Endothelial cell of umbilical vein (primary cell): Measurements from ENCODE around the gene ASB8. TPM values are rescaled to one million over a fixed set of nuclear protein-coding genes. Genes with fewer than 3 reads are reported as not detected.

Experiments used
- BruUV-seq: library from RNA; stranded (reverse); fragments of 400-500 nt; replicated peaks from 2 replicates; lab custom pipeline; 2021; lab: Mats Ljungman, UMichigan
- CTCF ChIA-PET: fragments of 300-600, 350-600 bp; sonication (Branson Sonifier 250); formaldehyde crosslinking; loops from one replicate; lab custom pipeline; 2021; ENCODE audit warnings: antibody characterized with exemption, inconsistent platforms; lab: Charles Lee
- POLR2A ChIA-PET: fragments of 300-600, 350-600 bp; sonication (Branson Sonifier 250); formaldehyde crosslinking; loops from one replicate; lab custom pipeline; 2021; ENCODE audit warnings: antibody characterized with exemption, inconsistent platforms; lab: Charles Lee
- DNase-seq: peaks from one replicate; pipeline ENCODE4 v3.0.0-alpha.2; 2011; ENCODE audit warnings: low read depth, low spot score
- FAIRE-seq: peaks from 2 replicates; lab custom pipeline; 2011; peaks lifted over from hg19 to GRCh38; lab: Jason Lieb, UNC
- H2AFZ ChIP-seq: 2 replicates; pipeline ENCODE4 v1.6.0; 2012; ENCODE audit warnings: low read depth, low read length, control low read depth, inconsistent platforms
- H3K27ac ChIP-seq: 2 replicates; pipeline ENCODE4 v1.5.1; 2011; ENCODE audit warnings: low read depth, mild to moderate bottlenecking, control low read depth, low read length, moderate library complexity; ENCODE audit not compliant: insufficient read depth
- H3K27me3 ChIP-seq, 2 experiments: 2 replicates each; pipeline versions ENCODE4 v1.6.0 to v1.6.1; 2011; ENCODE audit warnings: low read length in 2 of 2, mixed read lengths in 1 of 2; ENCODE audit not compliant: control insufficient read depth in 2 of 2, insufficient read depth in 2 of 2
- H3K36me3 ChIP-seq, 2 experiments: 2 replicates in 1 of 2; 3 replicates in 1 of 2; pipeline ENCODE4 v1.5.1; 2011; ENCODE audit warnings: low read length in 2 of 2, mild to moderate bottlenecking in 1 of 2, moderate library complexity in 1 of 2; ENCODE audit not compliant: control insufficient read depth in 2 of 2, insufficient read depth in 2 of 2; ENCODE audit errors: extremely low read depth in 1 of 2
- H3K4me1 ChIP-seq: 3 replicates; pipeline ENCODE4 v1.5.1; 2011; ENCODE audit warnings: mild to moderate bottlenecking, low read length; ENCODE audit not compliant: control insufficient read depth, insufficient read depth; ENCODE audit errors: extremely low read depth
- H3K4me2 ChIP-seq: 2 replicates; pipeline ENCODE4 v1.6.1; 2011; ENCODE audit warnings: low read length, control low read depth, mixed read lengths; ENCODE audit not compliant: insufficient read depth
- H3K4me3 ChIP-seq, 3 experiments: fragments of 200-600 bp in 1 of 3; sonication (generic), shearing (Covaris generic) in 1 of 3; replicated peaks in 1 of 3; 2 replicates each; pipeline ENCODE4 v1.5.1; 2011 to 2016; ENCODE audit warnings: control low read depth in 3 of 3, low read length in 3 of 3, mild to moderate bottlenecking in 2 of 3, inconsistent platforms in 1 of 3, low read depth in 1 of 3, moderate library complexity in 1 of 3; ENCODE audit not compliant: insufficient read depth in 1 of 3
- H3K79me2 ChIP-seq: 2 replicates; pipeline ENCODE4 v1.6.0; 2012; ENCODE audit warnings: low read length, inconsistent platforms; ENCODE audit not compliant: control insufficient read depth, insufficient read depth
- H3K9ac ChIP-seq: replicated peaks from 2 replicates; pipeline ENCODE3; 2011; ENCODE audit warnings: low read length, control low read depth; ENCODE audit not compliant: insufficient read depth; ENCODE audit errors: extremely low read depth
- H3K9me1 ChIP-seq: replicated peaks from 3 replicates; pipeline ENCODE4 v1.6.0; 2011; ENCODE audit warnings: mild to moderate bottlenecking, low read length; ENCODE audit not compliant: control insufficient read depth, insufficient read depth; ENCODE audit errors: extremely low read depth
- H3K9me3 ChIP-seq: replicated peaks from 2 replicates; pipeline ENCODE4 v1.5.1; 2012; ENCODE audit warnings: low read length, inconsistent platforms; ENCODE audit not compliant: control insufficient read depth, insufficient read depth
- H4K20me1 ChIP-seq: replicated peaks from 2 replicates; pipeline ENCODE3; 2011; ENCODE audit warnings: mild to moderate bottlenecking, low read length; ENCODE audit not compliant: control insufficient read depth, insufficient read depth; ENCODE audit errors: extremely low read depth
- EZH2 ChIP-seq: IDR thresholded peaks from 2 replicates; pipeline ENCODE4 v1.6.1; 2012; ENCODE audit warnings: borderline replicate concordance, low read depth, mild to moderate bottlenecking, moderate library complexity, low read length, inconsistent platforms; ENCODE audit not compliant: severe bottlenecking
- GATA2 ChIP-seq: IDR thresholded peaks from 2 replicates; pipeline ENCODE4 v1.7.0; 2011; ENCODE audit warnings: low read depth, mild to moderate bottlenecking, moderate library complexity, mixed read lengths, low read length; ENCODE audit not compliant: insufficient read length, insufficient read depth
- JUN ChIP-seq: IDR thresholded peaks from 2 replicates; pipeline ENCODE4 v1.6.1; 2011; ENCODE audit warnings: borderline replicate concordance, low read depth; ENCODE audit not compliant: insufficient read length, insufficient read depth
- POLR2A ChIP-seq: IDR thresholded peaks from 2 replicates; pipeline ENCODE4 v1.6.1; 2012; ENCODE audit warnings: low read depth, mild to moderate bottlenecking, control low read depth, low read length
- POLR2AphosphoS5 ChIP-seq: IDR thresholded peaks from 2 replicates; pipeline ENCODE4 v1.6.1; 2012; ENCODE audit warnings: low read depth, mild to moderate bottlenecking, control low read depth, low read length, moderate library complexity; ENCODE audit not compliant: insufficient read depth
- dilution Hi-C: fragments of 300-500 bp; cut with MboI; formaldehyde crosslinking; loops from one replicate; pipeline ENCODE4 v1.15.0; 2019; ENCODE audit warnings: low sequenced_read_pairs; ENCODE audit not compliant: extremely low pct_ligation_motif_present
- intact Hi-C: fragments of 100-400 bp; cut with micrococcal nuclease; formaldehyde crosslinking; loops from one replicate; pipeline ENCODE4 v1.10.0; 2022
- polyA plus RNA-seq, 4 experiments: library from polyadenylated mRNA; depleted of rRNA in 3 of 4; stranded (reverse) in 3 of 4; unstranded in 1 of 4; fragments of >200 nt; gene quantifications; 2 replicates each; pipeline versions ENCODE4 v1.2.1 to v1.2.3, GENCODE V29; 2011 to 2012; ENCODE audit warnings: missing spikeins in 1 of 4
- total RNA-seq: library from RNA; stranded (reverse); gene quantifications from 2 replicates; pipeline ENCODE4 v1.2.3, GENCODE V29; 2021
- TF ChIP-seq, protein P1 (sequence below), 2 donors: IDR thresholded peaks; 1 replicate in 1 of 2; 2 replicates in 1 of 2; pipeline ENCODE4 v1.5.1; 2011; ENCODE audit warnings: low read length in 2 of 2, mild to moderate bottlenecking in 2 of 2, moderate library complexity in 2 of 2, control low read depth in 1 of 2, inconsistent platforms in 1 of 2, low read depth in 1 of 2; ENCODE audit not compliant: insufficient read depth in 1 of 2; ENCODE audit errors: extremely low read depth in 1 of 2

The ASB8 gene
- total and polyA plus RNA-seq, 2 donors (not counting 3 experiments of a cell fraction or from before 2014, with no cell fraction given), result 14.9 to 29.7 TPM

DNA sequence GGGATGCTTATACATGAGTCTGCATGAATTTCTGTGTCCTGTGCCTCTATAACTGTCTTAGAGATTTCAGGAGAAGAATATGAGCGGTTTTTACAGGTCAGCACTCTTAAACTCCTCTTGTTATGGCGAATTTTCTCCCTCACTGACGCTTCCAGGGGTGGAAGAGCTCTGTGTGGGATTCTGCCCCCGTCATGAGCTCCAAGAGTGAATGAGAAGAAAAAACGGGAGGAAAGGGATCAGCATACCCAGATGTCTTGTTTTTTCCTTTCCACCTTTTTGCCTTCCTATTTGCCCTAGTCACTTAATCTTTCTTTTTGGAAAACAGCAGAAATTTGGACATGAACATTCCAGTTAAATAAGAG is 37.5 kb downstream of the ASB8 start:
- CTCF ChIA-PET, result interaction anchor here (1.1 to 2.2 kb wide), 5 partner anchors 8 to 178 kb away, joined by 3 to 5 read pairs (median 5); no protein-coding TSS in a partner anchor

DNA sequence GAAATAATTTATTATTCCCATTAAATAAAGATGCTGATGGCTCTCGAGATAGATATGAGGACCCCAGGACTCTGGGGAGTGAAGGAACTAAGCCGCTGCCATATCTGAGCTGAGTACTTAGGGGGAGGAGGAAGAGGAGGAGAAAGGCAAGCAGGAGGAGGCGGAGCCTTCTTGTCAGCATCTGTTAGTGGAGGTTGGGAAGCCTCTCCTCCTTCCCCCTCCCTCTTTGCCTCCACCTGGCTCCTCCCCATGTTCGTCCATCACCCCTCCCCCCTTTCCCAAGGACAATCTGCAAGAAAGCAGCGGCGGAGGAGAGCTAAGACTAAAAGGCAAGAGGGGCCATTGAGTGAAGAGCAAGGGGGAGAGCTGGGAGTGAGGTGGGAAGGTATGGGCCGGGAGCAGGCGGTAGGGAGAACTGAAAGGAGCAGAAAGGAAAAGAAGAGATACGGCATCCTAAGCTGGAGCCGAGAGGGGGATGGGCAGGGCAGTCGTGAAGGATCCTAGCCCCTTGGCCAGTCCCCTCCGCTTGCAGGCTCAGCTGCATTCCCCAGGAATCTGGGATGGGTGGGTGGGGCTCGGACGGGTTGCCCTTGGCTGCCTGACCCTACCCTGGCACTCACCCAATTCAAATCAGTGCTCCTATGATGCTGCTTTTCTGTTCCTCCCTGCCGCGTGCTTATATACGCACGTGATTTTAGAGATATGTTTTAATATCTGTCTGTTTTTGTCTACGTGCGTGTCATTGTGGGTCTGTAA is 38.1 kb downstream of the ASB8 start, which contains the start of gene PFKM:
TSS of gene PFKM (plus strand) at position 287 of the 756 bp plus-strand sequence. CDS start 3,411 bp downstream, outside the sequence.
- H3K27ac ChIP-seq, result peak within 1 kb of the TSS; percentile 25

More for the DNA sequence above, 37.5 kb downstream of the ASB8 start:
- Histone ChIP-seq H3K9me3 (no peaks in the 10 kb centered on the region), H3K4me1 (peaks cover 12% of the 10 kb centered on the region), H3K9me1 (no peaks in the 10 kb centered on the region), H3K79me2 (peaks cover 19% of the 10 kb centered on the region), H3K27ac (peak overlapping the region; percentile 25), H3K9ac (peak overlapping the region; percentile 74), H3K27me3 (peaks cover 2 to 5% of the 10 kb centered on the region in 2 experiments), H3K36me3 (peaks cover 4 to 5% of the 10 kb centered on the region in 2 experiments), H3K4me2 (peak overlapping the region; percentile 99), H3K4me3 (peak overlapping the region; percentile 80 to 94 (median 91)), H4K20me1 (no peaks in the 10 kb centered on the region), H2AFZ (peak overlapping the region; percentile 94)
- dilution Hi-C loops (no loop called here), intact Hi-C loops (loop anchor here (1.0 kb wide), 1 partner anchor 15 kb away; no protein-coding TSS in a partner anchor)
- FAIRE-seq (peak; percentile 55), DNase-seq (no peak)
- POLR2A ChIA-PET, result no interaction called here
- TSS peak; percentile 47 for BruUV-seq
- TF ChIP-seq GATA2, result no peak
- no peak for TF ChIP-seq EZH2
- TF ChIP-seq JUN, result no peak

More for the DNA sequence above, 38.1 kb downstream of the ASB8 start, which contains the start of gene PFKM:
- Histone ChIP-seq H3K79me2 (peaks cover 19% of the 10 kb centered on the region), H3K9me3 (no peaks in the 10 kb centered on the region), H3K27me3 (peaks cover 2 to 5% of the 10 kb centered on the region in 2 experiments), H3K9me1 (no peaks in the 10 kb centered on the region), H3K4me1 (peaks cover 12% of the 10 kb centered on the region), H3K4me2 (peak within 1 kb of the TSS; percentile 99), H3K4me3 (peak within 1 kb of the TSS; percentile 80 to 94 (median 91)), H4K20me1 (no peaks in the 10 kb centered on the region), H3K36me3 (peaks cover 3 to 4% of the 10 kb centered on the region in 2 experiments), H2AFZ (peak within 1 kb of the TSS; percentile 94), H3K9ac (peak within 1 kb of the TSS; percentile 74)
- FAIRE-seq (peak; percentile 94), DNase-seq (peak; percentile 91)
- TF ChIP-seq, protein P1, sequence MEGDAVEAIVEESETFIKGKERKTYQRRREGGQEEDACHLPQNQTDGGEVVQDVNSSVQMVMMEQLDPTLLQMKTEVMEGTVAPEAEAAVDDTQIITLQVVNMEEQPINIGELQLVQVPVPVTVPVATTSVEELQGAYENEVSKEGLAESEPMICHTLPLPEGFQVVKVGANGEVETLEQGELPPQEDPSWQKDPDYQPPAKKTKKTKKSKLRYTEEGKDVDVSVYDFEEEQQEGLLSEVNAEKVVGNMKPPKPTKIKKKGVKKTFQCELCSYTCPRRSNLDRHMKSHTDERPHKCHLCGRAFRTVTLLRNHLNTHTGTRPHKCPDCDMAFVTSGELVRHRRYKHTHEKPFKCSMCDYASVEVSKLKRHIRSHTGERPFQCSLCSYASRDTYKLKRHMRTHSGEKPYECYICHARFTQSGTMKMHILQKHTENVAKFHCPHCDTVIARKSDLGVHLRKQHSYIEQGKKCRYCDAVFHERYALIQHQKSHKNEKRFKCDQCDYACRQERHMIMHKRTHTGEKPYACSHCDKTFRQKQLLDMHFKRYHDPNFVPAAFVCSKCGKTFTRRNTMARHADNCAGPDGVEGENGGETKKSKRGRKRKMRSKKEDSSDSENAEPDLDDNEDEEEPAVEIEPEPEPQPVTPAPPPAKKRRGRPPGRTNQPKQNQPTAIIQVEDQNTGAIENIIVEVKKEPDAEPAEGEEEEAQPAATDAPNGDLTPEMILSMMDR (IDR thresholded peaks at IDR 0.05; ENCODE audit: extremely low read depth in 1 of 2, insufficient read depth in 1 of 2, low read depth in 1 of 2, low read length in 2 of 2), result no peak
- TF ChIP-seq GATA2, result no peak
- TF ChIP-seq POLR2A, result peak; percentile 81
- peak; percentile 49 for TF ChIP-seq POLR2AphosphoS5
- TF ChIP-seq EZH2, result no peak
- no TSS peak for BruUV-seq
- intact Hi-C loops (loop anchor here (1.0 kb wide), 1 partner anchor 14 kb away; no protein-coding TSS in a partner anchor), dilution Hi-C loops (no loop called here)
- ChIA-PET POLR2A (no interaction called here), CTCF (interaction anchor here (0.9 to 2.2 kb wide), 8 partner anchors 9 to 177 kb away, joined by 3 to 5 read pairs (median 4); partner anchors contain the start of gene ASB8)
